ENCODE data around the gene PRLR.

GRCh38 chr5:35016174-35017051 is 213.9 kb downstream of the PRLR start:
- no peak for TF ChIP-seq ZNF274 (IDR thresholded peaks at IDR 0.05; ENCODE audit: low read depth, low read length)
- TF ChIP-seq YY1 (IDR thresholded peaks at IDR 0.05; ENCODE audit: insufficient read depth, insufficient read length) = no peak
